RWPE1 (cell line): Measurements from ENCODE around the gene CSTF1.
"Not testable (repeated sequence)": the region's sequence is repeated elsewhere in the genome, so short reads cannot be mapped to it uniquely, and the experiment has no call there.

Experiments used
- CTCF ChIA-PET: fragments of 350-600 bp; sonication (Branson Sonifier 250); formaldehyde crosslinking; extraction: SDS; loops from one replicate; lab custom pipeline; 2021; lab: Yijun Ruan, JAX
- POLR2A ChIA-PET: fragments of 400-600 bp; formaldehyde crosslinking; extraction: SDS; loops from one replicate; lab custom pipeline; 2020; ENCODE audit warnings: antibody characterized with exemption; ENCODE audit not compliant: low non-redundant PET; lab: Yijun Ruan, JAX
- DNase-seq: peaks from one replicate; pipeline ENCODE4 v3.0.0; 2012; ENCODE audit warnings: low spot score
- H3K27ac ChIP-seq: fragments of 450-650 bp; 2 replicates; pipeline ENCODE4 v1.5.1; 2017
- TF ChIP-seq, protein P1 (sequence below): fragments of 450-650 bp; conservative IDR thresholded peaks from 2 replicates; pipeline ENCODE4 v1.5.1; 2017; ENCODE audit warnings: low read depth, mild to moderate bottlenecking

The CSTF1 gene

DNA sequence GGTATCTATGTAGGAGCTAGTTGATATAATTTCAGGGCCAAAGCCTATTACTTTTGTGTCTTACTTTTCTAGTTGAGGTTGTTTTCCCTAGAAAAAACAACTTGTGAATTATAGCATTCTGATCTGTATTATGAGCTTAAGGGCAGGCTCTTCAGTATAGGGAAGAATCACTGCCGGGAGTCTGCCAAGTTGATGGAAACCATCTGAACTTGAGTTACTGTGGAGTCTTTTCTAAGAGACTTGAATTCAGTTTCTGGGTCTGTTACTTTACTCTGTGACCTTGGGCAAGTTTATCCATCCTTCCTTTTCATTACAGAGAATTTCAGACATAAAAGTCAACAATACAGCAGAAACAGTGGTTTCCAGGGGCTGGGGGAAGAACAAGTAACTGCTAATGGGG is 17.5 kb downstream of the CSTF1 start:
- POLR2A ChIA-PET, result no interaction called here
- CTCF ChIA-PET, result interaction anchor here (1.0 kb wide), 1 partner anchor 15 kb away, joined by 4 read pairs; no protein-coding TSS in a partner anchor
- no peak overlapping the region for H3K27ac ChIP-seq

GRCh38 chr20:56411287-56411686 is 18.8 kb downstream of the CSTF1 start:
- POLR2A ChIA-PET, H3K27ac ChIP-seq, DNase-seq: not testable (repeated sequence)
- CTCF ChIA-PET, result interaction anchor here (0.6 to 1.0 kb wide), 2 partner anchors 9 to 97 kb away, joined by 3 read pairs; no protein-coding TSS in a partner anchor

More for the DNA sequence above, 17.5 kb downstream of the CSTF1 start:
- TF ChIP-seq, protein P1, sequence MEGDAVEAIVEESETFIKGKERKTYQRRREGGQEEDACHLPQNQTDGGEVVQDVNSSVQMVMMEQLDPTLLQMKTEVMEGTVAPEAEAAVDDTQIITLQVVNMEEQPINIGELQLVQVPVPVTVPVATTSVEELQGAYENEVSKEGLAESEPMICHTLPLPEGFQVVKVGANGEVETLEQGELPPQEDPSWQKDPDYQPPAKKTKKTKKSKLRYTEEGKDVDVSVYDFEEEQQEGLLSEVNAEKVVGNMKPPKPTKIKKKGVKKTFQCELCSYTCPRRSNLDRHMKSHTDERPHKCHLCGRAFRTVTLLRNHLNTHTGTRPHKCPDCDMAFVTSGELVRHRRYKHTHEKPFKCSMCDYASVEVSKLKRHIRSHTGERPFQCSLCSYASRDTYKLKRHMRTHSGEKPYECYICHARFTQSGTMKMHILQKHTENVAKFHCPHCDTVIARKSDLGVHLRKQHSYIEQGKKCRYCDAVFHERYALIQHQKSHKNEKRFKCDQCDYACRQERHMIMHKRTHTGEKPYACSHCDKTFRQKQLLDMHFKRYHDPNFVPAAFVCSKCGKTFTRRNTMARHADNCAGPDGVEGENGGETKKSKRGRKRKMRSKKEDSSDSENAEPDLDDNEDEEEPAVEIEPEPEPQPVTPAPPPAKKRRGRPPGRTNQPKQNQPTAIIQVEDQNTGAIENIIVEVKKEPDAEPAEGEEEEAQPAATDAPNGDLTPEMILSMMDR, result no peak
- no peak for DNase-seq

DNA sequence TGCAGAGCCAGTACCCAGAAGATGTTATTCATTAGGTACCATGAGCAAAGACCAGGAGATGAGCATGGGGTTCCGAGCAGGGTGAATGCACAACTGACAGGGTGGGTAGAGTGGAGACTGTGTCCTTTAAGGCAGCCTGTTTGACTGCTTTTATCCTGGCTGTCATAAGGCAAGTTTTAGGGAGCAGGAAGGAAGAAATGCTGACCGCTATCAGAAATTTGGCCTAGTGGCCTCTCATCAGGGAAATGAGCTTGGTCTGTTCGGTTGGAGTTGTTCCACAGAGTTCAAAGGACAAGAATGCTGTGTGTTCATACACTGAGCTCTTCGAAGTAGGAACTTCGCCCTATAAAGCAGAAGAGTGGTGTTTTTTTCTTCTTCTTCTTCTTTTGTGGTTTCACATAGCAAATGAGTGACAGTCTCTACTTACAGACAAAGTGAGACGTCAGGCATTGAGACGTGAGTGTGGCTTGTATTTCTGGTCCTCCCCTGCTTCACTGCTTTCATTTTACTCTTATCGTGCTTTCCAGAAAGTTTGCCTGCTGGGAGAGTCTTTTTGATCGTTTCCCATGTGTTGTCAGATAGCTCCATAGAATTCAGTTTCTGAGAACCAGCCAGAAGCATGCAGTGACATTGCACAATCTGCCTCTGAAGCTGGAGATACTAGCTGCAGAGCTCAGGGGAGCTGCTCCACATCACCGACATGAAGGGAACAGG is 19.5 kb downstream of the CSTF1 start, which contains the start of gene CASS4:
CASS4 (plus strand) TSS at position 502 of the 714 bp plus-strand sequence; CDS start at position 701, 199 bp downstream.
- CTCF ChIA-PET, result interaction anchor here (0.6 to 1.0 kb wide), 3 partner anchors 8 to 139 kb away, joined by 3 read pairs; no protein-coding TSS in a partner anchor
- TF ChIP-seq, protein P1, result no peak
- no peak within 1 kb of the TSS for H3K27ac ChIP-seq
- no peak for DNase-seq
- POLR2A ChIA-PET, result no interaction called here

GRCh38 chr20:56412473-56412790 is 20.0 kb downstream of the CSTF1 start:
- ChIA-PET POLR2A (no interaction called here), CTCF (interaction anchor here (0.7 kb wide), 1 partner anchor 138 kb away, joined by 3 read pairs; no protein-coding TSS in a partner anchor)
- no peak for DNase-seq
- TF ChIP-seq, protein P1, result no peak
- no peak overlapping the region for H3K27ac ChIP-seq

GRCh38 chr20:56412949-56413348 is 20.5 kb downstream of the CSTF1 start:
- ChIA-PET CTCF (interaction anchor here (0.9 to 1.6 kb wide), 2 partner anchors 11 to 12 kb away, joined by 3 to 4 read pairs; no protein-coding TSS in a partner anchor), POLR2A (no interaction called here)
- no peak overlapping the region for H3K27ac ChIP-seq
- TF ChIP-seq, protein P1, result no peak
- DNase-seq, result no peak

DNA sequence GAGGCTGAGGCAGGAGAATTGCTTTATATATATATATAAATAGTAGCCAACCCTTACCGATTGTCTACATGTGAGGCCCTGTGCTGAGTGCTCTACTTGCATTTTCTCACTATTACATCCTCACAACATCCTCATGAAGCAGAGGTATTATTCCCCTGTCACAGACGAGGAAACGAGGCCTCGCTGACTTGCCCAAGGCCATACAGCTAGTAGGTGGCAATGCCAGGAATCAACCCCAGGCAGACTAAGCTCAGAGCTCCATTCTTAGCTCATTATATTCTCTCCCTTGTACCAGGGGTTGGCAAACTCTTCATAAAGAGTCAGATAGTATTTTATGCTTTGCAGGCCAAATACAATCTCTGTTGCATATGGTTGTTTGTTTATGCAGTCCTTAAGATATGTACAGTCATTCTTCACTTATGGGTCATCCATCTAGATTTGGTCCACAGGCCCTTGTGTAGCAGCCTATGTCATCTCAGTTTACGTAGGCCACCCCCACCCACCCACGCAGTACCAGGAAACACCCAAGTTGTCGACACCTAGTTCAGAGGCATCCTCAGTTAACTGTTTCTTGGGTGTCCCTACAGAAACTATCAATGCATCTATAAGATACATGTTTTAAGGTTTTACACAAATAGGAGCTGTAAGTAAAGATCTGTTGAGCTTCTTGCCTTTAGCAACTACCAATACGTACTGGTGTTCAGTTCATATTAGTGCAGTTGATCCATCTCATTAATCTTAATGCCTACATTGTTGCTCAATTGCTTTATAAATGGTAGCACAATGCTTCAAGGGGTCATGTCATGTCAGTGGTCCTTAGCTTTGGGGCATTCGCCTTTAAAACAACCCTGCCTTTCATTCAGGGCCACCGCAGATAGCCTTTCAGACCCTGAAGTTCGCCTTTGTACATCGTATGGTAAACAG is 22.7 kb downstream of the CSTF1 start:
- TF ChIP-seq, protein P1, result no peak

More for the DNA sequence above, 22.7 kb downstream of the CSTF1 start:
- no peak for DNase-seq
- no peak overlapping the region for H3K27ac ChIP-seq
- ChIA-PET POLR2A (no interaction called here), CTCF (interaction anchor here (0.8 to 1.6 kb wide), 2 partner anchors 9 to 17 kb away, joined by 3 read pairs; no protein-coding TSS in a partner anchor)
